GM19328 (cell line): Measurements from ENCODE around the gene C15orf61.

Source experiments
- ATAC-seq: cut with Tn5 transposase; IDR thresholded peaks from one replicate; pipeline ENCODE4 v1.9.1; 2021; ENCODE audit warnings: mild to moderate bottlenecking, moderate library complexity; ENCODE audit not compliant: unreplicated experiment

Gene C15orf61

DNA sequence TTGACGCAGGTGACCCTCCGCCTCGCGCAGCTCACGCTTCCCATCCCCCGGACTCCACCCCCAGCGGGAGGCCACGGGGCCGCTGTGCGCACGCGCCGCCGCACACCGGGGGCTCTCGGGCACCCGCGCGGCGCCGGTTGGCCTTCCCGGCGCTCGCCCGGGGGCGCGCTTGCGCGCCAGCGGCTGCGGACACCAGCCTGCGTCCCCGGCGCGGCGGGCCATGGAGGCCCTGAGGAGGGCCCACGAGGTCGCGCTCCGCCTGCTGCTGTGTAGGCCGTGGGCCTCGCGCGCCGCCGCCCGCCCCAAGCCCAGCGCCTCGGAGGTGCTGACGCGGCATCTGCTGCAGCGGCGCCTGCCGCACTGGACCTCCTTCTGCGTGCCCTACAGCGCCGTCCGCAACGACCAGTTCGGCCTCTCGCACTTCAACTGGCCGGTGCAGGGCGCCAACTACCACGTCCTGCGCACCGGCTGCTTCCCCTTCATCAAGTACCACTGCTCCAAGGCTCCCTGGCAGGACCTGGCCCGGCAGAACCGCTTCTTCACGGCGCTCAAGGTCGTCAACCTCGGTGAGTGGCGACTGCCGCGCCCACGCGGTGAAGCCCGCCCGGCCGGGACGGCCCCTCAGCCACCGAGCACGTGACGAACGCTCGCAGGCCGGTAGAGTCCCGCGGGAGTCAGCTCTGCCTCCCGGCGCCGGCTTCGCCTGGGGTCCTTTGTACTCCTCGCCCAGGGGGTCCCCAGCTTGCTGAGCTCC lies at the start of gene C15orf61:
Gene C15orf61 (plus strand): TSS at position 103 of the 754 bp plus-strand sequence. CDS start 118 bp downstream, at position 221.
- peak; percentile 78 for ATAC-seq

DNA sequence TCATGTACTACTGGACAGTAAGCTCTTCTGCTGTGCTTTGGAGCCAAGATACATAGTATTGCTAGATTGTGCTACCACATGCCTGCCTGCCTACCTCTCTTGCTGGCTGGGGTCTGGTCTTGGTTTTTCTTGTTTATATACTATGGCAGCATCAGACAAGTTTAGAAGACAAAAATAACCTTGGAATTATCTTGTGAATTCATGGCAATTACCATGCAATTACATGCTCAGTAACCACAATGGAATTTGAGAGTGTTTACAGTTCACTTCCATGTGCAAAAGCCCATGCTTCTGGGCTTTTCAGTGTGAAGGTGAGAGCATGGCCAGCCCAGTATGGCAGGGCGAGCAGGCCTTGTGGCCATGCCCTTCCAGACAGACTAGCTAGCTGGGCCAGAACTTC lies 48.0 kb upstream of the C15orf61 start:
- ATAC-seq: no peak

DNA sequence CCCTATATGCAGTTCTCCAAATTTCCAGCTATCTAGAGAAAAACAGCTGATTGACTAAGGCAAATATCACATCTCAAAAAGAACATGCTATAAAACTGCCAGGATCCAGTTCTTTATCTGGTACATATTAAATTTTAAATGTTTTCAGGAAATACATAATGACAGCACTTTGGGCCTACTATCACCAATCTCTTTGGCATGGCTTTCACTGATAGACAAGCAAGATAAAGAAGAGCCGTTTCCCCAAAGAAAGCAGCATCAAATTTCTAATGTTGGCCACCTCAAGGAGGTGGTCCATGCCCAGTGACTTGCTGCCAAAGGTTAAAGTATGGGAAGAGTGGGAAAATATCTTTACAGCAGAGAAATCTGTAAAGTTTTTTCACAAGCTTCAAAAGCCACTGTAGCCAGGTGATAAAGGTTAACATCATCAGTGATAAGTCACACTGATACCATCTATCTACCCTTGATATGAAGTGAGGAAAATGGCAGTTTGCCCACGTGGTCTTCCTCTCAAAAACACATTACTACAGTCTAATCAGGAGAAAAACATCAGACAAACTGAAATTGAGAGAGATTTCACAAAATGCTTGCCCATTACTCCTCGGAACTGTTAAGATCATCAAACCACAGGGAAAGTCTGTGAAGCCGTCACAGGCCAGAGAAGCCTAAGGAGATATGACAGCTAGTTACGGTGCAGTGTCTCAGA lies 46.4 kb upstream of the C15orf61 start:
- no peak for ATAC-seq

DNA sequence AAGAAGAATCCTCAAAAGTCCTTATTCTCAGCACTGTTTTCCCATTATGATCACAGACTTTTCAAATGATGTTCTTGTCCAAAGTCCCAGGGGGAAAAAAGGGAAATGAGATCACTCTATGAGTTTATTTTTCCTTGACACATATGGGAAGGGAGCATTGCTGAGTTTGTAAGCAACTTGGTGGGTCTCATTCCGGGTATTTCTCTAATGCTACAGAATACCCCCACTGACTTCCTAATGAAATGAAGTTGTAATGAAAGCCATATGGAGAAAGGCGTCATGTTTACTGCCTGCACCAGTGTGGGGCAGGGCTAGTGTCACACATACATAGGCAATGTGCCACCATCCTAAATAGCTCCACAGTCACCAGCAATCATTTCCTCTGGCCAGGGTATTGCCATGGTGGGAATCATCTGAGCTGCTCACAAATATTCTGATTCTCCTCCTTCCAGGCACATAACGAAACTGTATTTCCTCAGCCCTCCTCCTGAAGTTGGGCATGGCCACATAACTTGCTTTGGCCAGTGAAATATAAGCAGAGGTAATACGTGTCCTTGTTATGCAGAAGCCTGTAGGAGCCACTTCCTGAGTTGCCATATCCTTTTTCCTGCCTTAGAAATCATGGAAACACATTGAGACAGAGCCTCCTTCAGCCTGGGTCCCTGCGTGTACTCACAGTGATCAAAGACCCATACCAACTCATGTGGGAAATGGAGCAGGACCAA lies 41.0 kb upstream of the C15orf61 start:
- no peak for ATAC-seq

DNA sequence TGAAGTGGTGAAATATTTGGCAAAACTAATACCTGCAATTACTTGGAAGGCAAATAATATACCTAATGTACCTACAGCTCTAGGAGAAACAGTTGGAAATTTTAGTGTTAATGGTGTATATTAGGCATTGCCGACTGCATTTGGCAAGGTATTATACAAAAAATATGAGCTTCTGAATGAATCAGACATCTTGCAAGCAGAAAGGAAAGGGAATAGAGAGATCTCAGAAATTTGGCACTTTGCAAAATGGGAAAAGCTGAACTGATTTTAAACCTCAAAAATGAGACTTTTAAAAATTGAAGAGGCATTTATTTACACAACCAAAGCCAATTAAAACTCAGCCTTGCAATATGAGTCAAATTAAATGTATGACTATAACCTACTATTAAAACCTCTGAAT lies 40.2 kb upstream of the C15orf61 start:
- ATAC-seq: no peak

DNA sequence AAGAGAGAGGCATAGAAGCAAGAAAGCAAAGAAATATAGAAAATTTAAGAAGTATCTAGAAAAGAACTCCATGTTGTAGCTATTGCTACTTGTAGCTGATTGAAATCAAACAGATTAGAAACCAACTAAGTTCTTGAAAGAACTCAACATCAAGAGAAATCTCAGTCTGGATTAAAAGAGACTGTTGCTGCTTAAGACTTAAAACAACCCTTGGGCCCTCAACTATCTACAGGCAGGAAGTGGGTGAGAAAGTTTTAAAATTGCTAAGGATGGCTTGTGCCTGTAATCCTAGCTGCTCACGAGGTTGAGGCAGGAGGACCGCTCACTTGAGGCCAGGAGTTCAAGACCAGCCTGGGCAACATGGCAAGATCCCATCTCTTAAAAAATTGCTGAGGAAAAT lies 39.3 kb upstream of the C15orf61 start:
- ATAC-seq: no peak

DNA sequence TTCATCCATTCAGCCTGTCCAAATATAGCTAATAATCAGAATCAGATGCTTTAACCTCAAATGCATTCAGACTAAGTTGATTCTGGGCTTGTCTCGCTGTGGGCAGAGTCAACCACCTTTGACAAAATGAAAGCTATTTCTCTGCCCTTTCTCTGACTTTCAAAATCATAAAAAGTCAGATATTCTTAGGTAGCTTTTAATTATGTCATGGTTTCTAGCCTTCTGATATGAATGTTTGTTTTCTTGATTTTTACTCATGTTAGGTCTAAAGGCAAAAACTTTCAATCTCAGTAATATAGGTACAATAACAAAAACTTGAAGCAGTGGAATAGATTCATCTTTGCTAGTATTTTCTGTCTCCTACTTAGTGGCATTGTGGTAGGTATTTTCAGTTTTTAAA lies 25.3 kb upstream of the C15orf61 start:
- ATAC-seq: no peak

DNA sequence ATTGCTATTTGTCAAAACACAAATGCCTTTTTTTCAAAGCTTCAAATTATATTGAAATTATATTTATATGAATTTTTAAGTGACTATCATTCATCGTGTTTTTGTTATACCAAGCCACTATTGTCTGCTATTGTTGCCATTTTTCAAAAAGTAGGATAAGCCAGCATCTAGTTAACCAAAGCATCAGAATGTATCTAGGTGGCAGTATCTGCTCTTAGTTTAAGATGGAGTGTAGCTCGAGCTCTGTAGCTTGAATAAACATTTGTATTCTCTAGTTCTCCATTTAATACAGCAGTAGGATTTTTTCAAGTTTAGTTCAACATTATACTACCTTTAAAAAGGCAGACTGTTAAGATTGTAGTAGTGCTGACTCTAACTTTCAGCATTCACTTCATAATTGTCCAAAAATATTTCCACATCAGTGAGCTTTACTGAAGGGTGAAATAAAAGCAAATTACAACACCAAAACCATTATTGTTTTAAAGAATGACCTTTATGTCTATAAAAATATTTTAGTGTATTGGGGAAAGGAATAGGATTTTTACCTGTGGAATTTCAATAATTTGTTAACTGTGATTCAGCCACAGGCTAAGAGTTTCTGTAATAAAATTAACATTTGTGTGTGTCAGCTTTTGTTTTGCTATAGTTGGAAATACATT lies 19.6 kb upstream of the C15orf61 start:
- no peak for ATAC-seq

DNA sequence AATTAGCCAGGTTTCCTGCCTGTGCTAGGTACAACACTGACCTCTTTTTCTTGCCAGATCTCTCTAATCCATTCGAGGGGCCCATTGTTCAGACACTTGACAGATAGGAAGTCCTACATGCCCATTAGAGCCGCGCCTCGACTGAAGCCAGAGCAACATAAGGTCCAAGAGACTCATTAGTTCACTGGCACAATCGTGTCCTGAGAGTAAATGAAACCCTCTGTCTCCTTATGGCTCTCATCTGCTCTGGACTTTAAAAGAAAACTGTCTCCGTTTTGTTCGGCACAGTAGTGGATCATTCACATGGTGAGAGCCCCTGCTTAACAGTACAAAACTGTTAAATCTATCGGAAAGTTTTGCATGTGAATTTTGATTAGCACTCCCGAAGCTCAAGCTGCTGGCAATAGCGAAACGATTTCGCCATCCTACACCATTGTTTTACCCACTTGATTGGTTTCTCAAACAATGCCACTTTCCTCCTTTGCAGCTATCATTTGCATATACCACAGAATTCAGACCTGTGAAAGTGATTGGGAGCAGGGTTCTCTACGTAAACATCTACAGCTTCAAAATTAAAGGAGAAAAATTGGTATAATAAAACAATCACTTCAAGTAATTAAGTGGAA lies 19.0 kb upstream of the C15orf61 start:
- ATAC-seq: no peak

DNA sequence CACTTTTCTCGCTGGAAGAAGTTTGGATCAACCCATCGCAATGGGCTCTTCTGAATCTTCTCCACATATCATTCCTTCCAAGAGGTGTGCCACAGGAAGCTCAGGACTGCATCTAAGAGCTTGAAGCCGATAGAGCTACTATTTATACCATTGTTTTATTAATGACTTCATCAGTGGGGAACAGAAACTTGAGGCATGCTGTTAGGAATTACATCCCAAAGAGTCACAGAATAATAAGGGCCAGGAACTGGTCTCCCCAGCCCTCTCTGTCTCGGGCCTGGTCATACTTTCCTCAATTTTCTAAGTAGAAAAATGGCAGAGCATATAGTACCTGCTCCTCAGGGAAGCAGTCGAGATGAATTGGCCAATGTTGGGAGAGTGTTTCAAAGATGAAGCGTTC lies 16.9 kb upstream of the C15orf61 start:
- ATAC-seq: no peak

DNA sequence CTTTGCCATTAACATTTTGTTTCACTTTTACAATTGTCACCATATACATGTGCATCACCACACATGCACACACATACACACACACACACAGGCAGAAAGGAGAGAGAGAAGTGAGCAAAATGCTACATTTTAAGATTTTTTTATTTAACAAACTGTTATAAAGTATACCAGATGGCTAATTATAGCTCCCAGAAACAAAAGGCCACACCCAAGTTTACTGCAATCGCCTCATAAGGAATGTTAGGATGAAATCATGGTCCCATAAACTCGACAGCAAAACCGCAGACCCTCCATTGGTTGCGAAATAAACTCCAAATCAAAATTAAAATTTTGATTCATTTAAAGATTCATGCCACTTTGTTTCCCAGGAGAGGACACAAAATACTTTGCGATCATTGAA lies 16.1 kb upstream of the C15orf61 start:
- no peak for ATAC-seq

DNA sequence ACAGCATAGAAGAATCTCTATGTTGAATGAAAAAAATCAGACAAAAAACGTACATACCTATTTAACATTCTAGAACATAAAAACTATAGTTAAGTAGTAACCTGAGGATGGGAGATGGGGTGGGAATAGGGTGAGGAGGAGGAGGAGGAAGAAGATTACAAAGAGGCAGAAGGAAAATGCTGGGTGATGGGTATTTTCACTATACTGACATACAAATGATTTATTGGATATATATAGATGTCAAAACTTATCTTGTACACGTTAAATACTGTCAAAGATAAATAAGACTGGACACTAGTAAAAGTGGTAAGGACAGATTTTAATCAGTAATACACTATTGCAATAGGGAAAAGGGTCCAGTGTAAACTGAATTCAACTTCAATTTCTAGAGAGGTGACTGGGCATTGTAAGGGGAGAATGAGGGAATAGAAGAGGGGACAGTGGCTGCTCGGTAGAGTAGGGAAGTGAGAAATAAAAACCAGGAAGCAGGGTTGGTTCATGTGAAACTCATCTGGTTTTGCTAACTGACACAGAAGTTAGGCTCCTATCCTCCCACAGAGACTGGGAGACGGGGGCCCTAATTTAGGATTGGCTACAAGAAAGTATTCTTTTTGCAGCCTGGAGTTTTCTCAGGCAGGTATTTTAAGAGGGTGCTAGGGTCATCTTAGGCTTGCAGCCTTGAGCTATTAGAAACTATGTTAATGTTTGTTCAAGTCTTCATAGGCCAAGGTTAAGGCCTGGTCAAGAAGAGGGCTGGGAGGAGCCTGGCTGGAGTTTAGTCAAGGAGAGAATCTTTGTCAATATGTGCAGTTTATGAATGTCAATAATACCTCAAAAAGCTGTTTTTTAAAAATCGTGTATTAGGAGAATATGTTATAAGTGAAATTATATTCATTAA lies 15.0 kb upstream of the C15orf61 start:
- no peak for ATAC-seq

DNA sequence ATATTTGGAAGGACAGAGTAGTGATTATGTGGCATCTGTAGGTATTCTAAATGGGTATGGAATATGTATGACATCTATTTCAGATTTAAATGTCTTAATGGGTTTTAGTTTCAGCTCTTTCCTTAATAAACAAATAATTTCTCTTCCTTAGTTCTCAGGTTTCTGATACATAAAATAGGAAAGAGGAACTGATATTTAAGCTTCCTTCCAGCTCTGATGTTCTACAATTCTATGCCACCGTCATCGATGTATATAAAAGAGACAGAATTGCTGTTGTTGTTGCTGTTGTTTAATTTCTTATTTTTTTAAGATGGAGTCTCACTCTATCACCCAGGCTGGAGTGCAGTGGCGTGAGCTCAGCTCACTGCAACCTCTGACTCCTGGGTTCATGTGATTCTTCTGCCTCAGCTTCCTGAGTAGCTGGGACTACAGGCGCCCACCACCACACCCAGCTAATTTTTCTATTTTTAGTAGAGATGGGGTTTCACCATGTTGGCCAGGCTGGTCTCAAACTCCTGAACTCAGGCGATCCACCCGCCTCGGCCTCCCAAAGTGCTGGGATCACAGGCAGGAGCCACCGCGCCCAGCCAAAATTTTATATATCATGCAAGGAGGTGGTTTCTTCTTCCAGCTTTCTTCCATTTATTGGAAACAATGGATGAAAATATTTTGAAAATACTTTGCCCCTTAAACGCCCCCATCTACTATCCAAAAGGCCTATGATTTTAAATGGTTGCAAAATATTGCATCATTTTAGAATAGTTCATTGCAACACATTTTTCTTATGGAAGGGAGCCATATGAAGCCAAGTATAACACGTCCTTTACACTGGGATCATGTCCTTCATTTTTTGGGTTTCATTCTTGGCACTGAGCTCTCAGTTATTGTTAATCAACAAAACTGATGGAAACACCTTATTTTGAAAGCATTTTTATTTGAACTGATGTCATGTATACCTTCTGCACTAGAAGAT lies 13.9 kb upstream of the C15orf61 start:
- no peak for ATAC-seq

DNA sequence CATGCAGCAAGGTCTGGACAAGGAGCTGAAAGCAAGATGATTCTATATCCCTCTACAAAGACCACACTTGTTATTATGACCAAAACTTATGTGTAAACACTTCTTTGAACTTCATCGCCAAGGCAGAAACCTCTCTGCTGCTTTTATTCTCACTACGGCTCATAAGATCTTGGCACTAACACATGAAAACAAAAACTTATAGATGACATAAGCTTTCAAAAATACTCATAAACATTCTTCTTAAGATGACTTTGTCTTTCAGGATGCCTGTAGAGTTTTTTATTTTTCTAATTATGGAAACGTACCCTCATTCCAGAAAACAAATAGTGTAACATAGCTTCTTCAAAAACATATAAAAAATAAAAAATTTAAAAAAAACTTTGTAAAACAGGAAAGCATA lies 12.5 kb upstream of the C15orf61 start:
- ATAC-seq: no peak

DNA sequence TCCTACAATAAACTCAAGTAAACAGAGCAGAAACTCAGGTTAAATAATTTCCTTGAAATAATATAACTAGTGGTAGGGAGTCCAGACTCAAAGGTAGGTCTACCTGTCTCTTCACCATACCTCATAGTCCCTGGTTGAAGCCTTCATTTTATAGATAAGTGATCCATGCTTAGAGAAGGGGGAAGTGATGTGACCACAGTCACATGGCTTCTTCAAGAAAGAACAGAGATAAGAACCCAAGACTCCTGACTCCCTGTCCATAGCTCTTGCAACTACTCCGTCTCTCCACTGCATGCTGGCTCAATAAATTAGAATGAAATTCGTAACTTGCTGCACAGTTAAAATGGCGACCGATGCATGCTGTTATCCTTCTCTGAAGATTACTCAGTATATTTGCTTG lies 11.0 kb upstream of the C15orf61 start:
- ATAC-seq: no peak

DNA sequence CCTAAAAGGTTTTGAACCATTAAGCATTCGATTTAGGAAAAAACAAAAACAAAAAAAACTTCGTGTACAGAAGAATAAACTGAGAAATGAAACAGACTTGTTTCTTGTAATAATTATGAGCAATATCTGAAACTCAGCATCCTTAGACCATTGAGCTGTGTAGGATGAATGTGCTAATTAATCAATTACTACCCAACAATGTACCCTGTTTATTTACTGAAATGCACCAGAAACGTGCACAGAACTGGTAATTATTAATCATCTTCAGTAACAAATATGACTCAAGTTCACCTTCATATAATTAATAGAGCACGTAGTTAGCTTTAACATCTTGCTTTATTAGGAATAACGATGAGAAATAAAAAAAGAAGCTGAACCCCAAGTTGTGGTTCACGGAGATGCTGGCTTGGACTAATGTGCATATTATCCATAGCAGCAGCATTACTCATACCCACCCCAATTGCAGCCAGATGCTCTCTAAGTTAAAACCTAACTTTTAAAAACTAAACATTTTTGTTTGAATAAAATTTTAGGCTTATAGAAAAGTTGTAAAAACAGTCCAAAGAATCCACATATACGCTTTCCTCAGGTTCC lies 10.2 kb upstream of the C15orf61 start:
- ATAC-seq: no peak

DNA sequence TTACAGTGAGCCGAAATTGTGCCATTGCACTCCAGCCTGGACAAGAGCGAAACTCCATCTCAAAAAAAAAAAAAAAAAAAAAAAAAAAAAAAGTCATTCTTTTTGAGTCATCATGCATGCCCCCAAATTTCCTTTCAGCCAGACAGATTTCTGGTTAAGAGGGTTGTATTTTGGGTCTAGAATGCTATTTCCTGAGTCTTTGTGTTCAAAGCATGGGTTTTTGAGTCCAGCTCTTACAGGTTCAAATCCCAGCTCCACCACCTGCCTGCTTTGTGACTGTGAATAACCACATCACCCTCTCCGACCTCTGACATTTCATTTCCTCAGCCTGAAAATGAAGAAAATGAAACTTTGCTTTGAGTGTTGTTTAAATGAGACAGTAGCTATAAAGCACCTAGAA lies 9.3 kb upstream of the C15orf61 start:
- no peak for ATAC-seq

DNA sequence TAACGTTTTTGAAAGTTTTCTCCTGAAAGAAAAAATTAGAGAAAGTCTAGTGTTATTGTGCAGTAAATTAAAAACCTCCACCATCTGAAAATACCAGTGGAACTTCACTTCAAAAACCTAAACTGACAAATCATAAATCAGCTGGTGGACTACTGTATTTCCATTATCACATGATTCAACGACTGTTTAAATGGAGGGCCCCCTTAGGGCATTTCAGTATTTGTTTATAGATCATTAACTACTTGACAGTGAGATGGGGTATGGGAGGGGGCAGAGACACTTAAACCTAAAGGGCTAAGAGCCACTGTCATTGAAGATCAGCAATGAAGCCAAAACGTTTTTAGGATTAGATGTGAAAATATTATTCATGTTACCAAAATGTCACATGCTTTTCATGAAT lies 8.8 kb upstream of the C15orf61 start:
- no peak for ATAC-seq
